Panc1 (cell line): ENCODE results near the gene MEGF10. TPM values are rescaled to one million over a fixed set of nuclear protein-coding genes. Genes with fewer than 3 reads are reported as not detected.

ENCODE experiments used
- ATAC-seq: fragments of 200-7000 bp; cut with Tn5 transposase; 2 replicates; pipeline ENCODE4 v1.9.1; 2020; ENCODE audit warnings: mild to moderate bottlenecking, moderate library complexity
- BruUV-seq: library from RNA; stranded (reverse); fragments of 400-500 nt; replicated peaks from 2 replicates; lab custom pipeline; 2021; lab: Mats Ljungman, UMichigan
- CTCF ChIA-PET: fragments of 300-600 bp; sonication (Branson Sonifier 250); formaldehyde crosslinking; loops from one replicate; lab custom pipeline; 2022; ENCODE audit warnings: antibody characterized with exemption; lab: Charles Lee
- POLR2A ChIA-PET: fragments of 300-600 bp; sonication (Branson Sonifier 250); formaldehyde crosslinking; loops from one replicate; lab custom pipeline; 2022; ENCODE audit warnings: antibody characterized with exemption; lab: Charles Lee
- DNase-seq: peaks from one replicate; pipeline ENCODE4 v3.0.0-alpha.2; 2010; ENCODE audit warnings: low read depth, low spot score
- H3K27ac ChIP-seq: 2 replicates; pipeline ENCODE4 v1.5.1; 2011; ENCODE audit warnings: mild to moderate bottlenecking, low read length, inconsistent platforms
- H3K27me3 ChIP-seq: fragments of 200-500 bp; sonication (Bioruptor generic); 2 replicates; pipeline ENCODE4 v1.6.0; 2014; ENCODE audit warnings: low read length, inconsistent platforms; ENCODE audit not compliant: control insufficient read depth, insufficient read depth
- H3K36me3 ChIP-seq: fragments of 200-500 bp; sonication (Bioruptor generic); 2 replicates; pipeline ENCODE4 v1.5.1; 2014; ENCODE audit warnings: inconsistent platforms, mild to moderate bottlenecking, low read length, moderate library complexity; ENCODE audit not compliant: control insufficient read depth, insufficient read depth
- H3K4me1 ChIP-seq: 2 replicates; pipeline ENCODE4 v1.5.1; 2011; ENCODE audit warnings: inconsistent platforms, mild to moderate bottlenecking, low read length, moderate library complexity; ENCODE audit not compliant: control insufficient read depth, insufficient read depth
- H3K4me3 ChIP-seq, 2 experiments: 2 replicates each; pipeline ENCODE4 v1.5.1; 2011 to 2012; ENCODE audit warnings: low read depth in 2 of 2, low read length in 2 of 2, mild to moderate bottlenecking in 2 of 2, inconsistent platforms in 1 of 2, moderate library complexity in 1 of 2
- H3K9me3 ChIP-seq: fragments of 200-500 bp; sonication (Bioruptor generic); 2 replicates; pipeline ENCODE4 v1.5.1; 2014; ENCODE audit warnings: low read depth, mild to moderate bottlenecking, inconsistent platforms, low read length, moderate library complexity; ENCODE audit not compliant: control insufficient read depth, insufficient read depth
- CTCF ChIP-seq: fragments of 450-650 bp; IDR thresholded peaks from 2 replicates; pipeline ENCODE4 v1.5.1; 2017; ENCODE audit warnings: mild to moderate bottlenecking
- POLR2AphosphoS5 ChIP-seq: IDR thresholded peaks from 2 replicates; pipeline ENCODE4 v1.6.1; 2012; ENCODE audit warnings: mild to moderate bottlenecking, low read depth, low read length, moderate library complexity
- REST ChIP-seq, 2 experiments: IDR thresholded peaks; 2 replicates each; pipeline ENCODE4 v1.6.1; 2011 to 2012; ENCODE audit warnings: low read depth in 2 of 2, control low read depth in 1 of 2, low read length in 1 of 2, mild to moderate bottlenecking in 1 of 2, moderate library complexity in 1 of 2; ENCODE audit not compliant: insufficient read depth in 1 of 2
- SIN3A ChIP-seq: IDR thresholded peaks from 2 replicates; pipeline ENCODE4 v1.6.1; 2012; ENCODE audit warnings: low read depth, mild to moderate bottlenecking, low read length, moderate library complexity, borderline replicate concordance; ENCODE audit not compliant: insufficient read depth
- TCF7L2 ChIP-seq: IDR thresholded peaks from 2 replicates; pipeline ENCODE4 v1.6.1; 2011; ENCODE audit warnings: mild to moderate bottlenecking, low read depth, low read length, inconsistent platforms
- in situ Hi-C: cut with HindIII; loops from 2 replicates; pipeline ENCODE4 v1.10.0; 2016; ENCODE audit warnings: low sequenced_read_pairs, low pct_unique_long_range_greater_than_20kb
- intact Hi-C: fragments of 100-400 bp; cut with micrococcal nuclease; formaldehyde crosslinking; loops from one replicate; pipeline ENCODE4 v1.10.0; 2022; ENCODE audit not compliant: unreplicated experiment
- total RNA-seq: library from RNA; stranded (reverse); gene quantifications from one replicate; pipeline ENCODE4 v1.2.1, GENCODE V29; 2021; ENCODE audit not compliant: unreplicated experiment

Gene MEGF10
- total RNA-seq, 1 experiment from 2014 or later: not detected

- ATAC-seq (no peak), DNase-seq (no peak)
- in situ Hi-C loops: no loop called here
- intact Hi-C loops: no loop called here
- Histone ChIP-seq H3K27me3 (no peaks in the 10 kb centered on the region; the same call in 1 of the 2 replicates), H3K4me1 (no peaks in the 10 kb centered on the region), H3K4me3 (no peak overlapping the region), H3K27ac (no peak overlapping the region), H3K36me3 (no peaks in the 10 kb centered on the region), H3K9me3 (no peaks in the 10 kb centered on the region)
- CTCF ChIA-PET: no interaction called here
- POLR2A ChIA-PET: no interaction called here
- no TSS peak for BruUV-seq
- TF ChIP-seq POLR2AphosphoS5 (no peak), TCF7L2 (no peak), CTCF (no peak), REST (IDR thresholded peaks at IDR 0.05; ENCODE audit: insufficient read depth in 1 of 2, low read depth in 2 of 2, low read length in 1 of 2) (no peak), SIN3A (no peak)
Observed at GRCh38 chr5:127440831-127441230, 150.2 kb downstream of the MEGF10 start.

GRCh38 chr5:127441799-127442484 lies 151.3 kb downstream of the MEGF10 start:
- H3K9me3 ChIP-seq: no peaks in the 10 kb centered on the region
- H3K27ac ChIP-seq: no peak overlapping the region
- CTCF ChIA-PET: no interaction called here
- POLR2A ChIA-PET: no interaction called here
- H3K36me3 ChIP-seq: no peaks in the 10 kb centered on the region
- H3K4me3 ChIP-seq: no peak overlapping the region
- TF ChIP-seq CTCF (peak; percentile 29; the same call in 1 of the 2 replicates), TCF7L2 (no peak)
- in situ Hi-C loops: no loop called here
- intact Hi-C loops: no loop called here
- no TSS peak for BruUV-seq
- DNase-seq (no peak), ATAC-seq (no peak)
- H3K4me1 ChIP-seq: no peaks in the 10 kb centered on the region
- H3K27me3 ChIP-seq: no peaks in the 10 kb centered on the region; the same call in 1 of the 2 replicates
